Measurements from ENCODE around the gene RABAC1. TPM values are rescaled to one million over a fixed set of nuclear protein-coding genes. Genes with fewer than 3 reads are reported as not detected.

RABAC1 gene
- total RNA-seq, 1 experiment from 2014 or later = 94.0 TPM

DNA sequence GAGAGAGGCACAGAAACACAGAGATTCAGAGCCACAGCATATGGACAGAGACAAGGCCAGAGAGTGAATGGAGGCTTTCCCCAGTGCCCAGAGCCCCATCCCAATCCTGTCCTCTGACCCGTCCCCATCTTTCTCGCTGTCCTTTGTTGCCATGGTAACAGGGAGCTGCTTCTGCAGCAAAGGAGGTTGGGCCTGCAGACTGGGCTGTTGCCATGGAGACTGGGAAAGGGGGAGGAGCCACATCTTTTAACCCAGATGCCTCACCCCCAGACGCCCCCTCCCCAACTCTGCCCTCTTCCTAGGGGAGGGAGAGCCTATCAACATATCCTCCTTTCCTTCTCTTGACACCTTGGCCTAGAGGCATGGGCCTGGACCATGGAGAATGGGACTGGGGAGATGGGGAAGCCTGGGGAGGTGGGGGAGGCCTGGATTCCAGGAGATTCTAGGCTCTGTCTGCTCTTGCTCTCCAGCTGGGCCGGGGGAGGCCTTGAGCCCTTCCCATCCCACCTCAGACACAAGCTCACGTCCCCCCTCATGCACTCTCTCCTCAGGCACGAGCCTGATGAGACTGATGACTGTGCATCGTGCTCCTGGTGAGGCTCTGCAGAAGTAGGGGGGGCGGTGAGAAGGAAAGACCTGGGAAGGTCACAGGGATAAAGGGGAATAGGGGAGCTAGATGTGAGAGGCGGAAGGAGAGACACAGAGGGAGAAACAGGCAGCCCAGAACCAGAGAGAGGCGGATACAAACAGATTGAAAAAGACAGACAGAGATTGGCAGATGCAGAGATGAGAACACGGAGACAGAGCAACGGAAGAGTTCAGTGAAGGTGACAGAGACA lies 37.1 kb upstream of the RABAC1 start:
- Histone ChIP-seq H3K23ac (ENCODE audit: insufficient read length, low read depth, low read length) (no peak overlapping the region), H4K91ac (ENCODE audit: insufficient read length, low read depth, low read length) (no peak overlapping the region), H3K18ac (ENCODE audit: insufficient read length, low read depth, low read length) (no peak overlapping the region), H3K23me2 (ENCODE audit: insufficient read length, low read depth, low read length, poor library complexity, severe bottlenecking) (peaks cover 9% of the 10 kb centered on the region), H3K9me3 (ENCODE audit: control insufficient read depth, low read depth, low read length) (no peaks in the 10 kb centered on the region), H3K79me2 (ENCODE audit: insufficient read depth, low read length) (no peaks in the 10 kb centered on the region), H4K8ac (replicated peaks; ENCODE audit: insufficient read length, low read depth, low read length) (no peak overlapping the region), H2BK12ac (ENCODE audit: insufficient read length, low read depth, low read length) (no peak overlapping the region), H4K20me1 (ENCODE audit: control insufficient read depth, insufficient read depth, insufficient read length) (peaks cover 2% of the 10 kb centered on the region), H2AK5ac (ENCODE audit: insufficient read length, low read length) (no peak overlapping the region), H3K27me3 (ENCODE audit: insufficient read depth, low read length) (peaks cover 28% of the 10 kb centered on the region), H3K79me1 (ENCODE audit: insufficient read depth, low read depth, low read length, poor library complexity, severe bottlenecking) (no peaks in the 10 kb centered on the region), H2BK20ac (ENCODE audit: low read depth, low read length, poor library complexity, severe bottlenecking) (no peak overlapping the region), H4K5ac (ENCODE audit: insufficient read length, low read depth, low read length) (no peak overlapping the region), H3K4me1 (ENCODE audit: insufficient read depth, low read length) (no peaks in the 10 kb centered on the region), H2BK5ac (ENCODE audit: insufficient read length, low read length) (no peak overlapping the region), H2BK120ac (ENCODE audit: low read depth, low read length, poor library complexity, severe bottlenecking) (no peak overlapping the region), H3K14ac (ENCODE audit: insufficient read depth, low read length) (no peak overlapping the region), H3T11ph (ENCODE audit: low read length) (no peak overlapping the region), H2BK15ac (ENCODE audit: low read depth, low read length) (no peak overlapping the region), H3K27ac (ENCODE audit: insufficient read length, low read depth, low read length) (no peak overlapping the region), H2AFZ (ENCODE audit: low read length) (no peak overlapping the region), H3K56ac (ENCODE audit: insufficient read length, low read depth, low read length) (no peak overlapping the region), H3K4ac (ENCODE audit: low read depth, low read length) (no peak overlapping the region), H3K4me2 (ENCODE audit: insufficient read depth, insufficient read length, low read length) (no peak overlapping the region), H3K9ac (ENCODE audit: extremely low read depth, insufficient read length, low read length) (no peak overlapping the region)
- H3K4me1 Mint-ChIP-seq = peaks cover 23 to 51% of the 10 kb centered on the region in 2 experiments
- H3K9me3 Mint-ChIP-seq = peaks cover 0 to 2% of the 10 kb centered on the region in 2 experiments; a peak in 3 of 5 replicates
- peak; percentile 69 for DNase-seq
- H3K4me3 Mint-ChIP-seq = peak overlapping the region in 1 of 2 experiments; percentile 43; a peak in 3 of 5 replicates
- H3K27me3 Mint-ChIP-seq (ENCODE audit: low read depth) = peaks cover 84% of the 10 kb centered on the region
- no CpG with 5 or more reads among the region's 12 CpGs for WGBS (ENCODE audit: extremely low coverage, insufficient read length, low lambda C conversion rate)
- peak overlapping the region in 1 of 3 experiments; percentile 61; a peak in 1 of 7 replicates for H3K27ac Mint-ChIP-seq
- TF ChIP-seq, protein P1, sequence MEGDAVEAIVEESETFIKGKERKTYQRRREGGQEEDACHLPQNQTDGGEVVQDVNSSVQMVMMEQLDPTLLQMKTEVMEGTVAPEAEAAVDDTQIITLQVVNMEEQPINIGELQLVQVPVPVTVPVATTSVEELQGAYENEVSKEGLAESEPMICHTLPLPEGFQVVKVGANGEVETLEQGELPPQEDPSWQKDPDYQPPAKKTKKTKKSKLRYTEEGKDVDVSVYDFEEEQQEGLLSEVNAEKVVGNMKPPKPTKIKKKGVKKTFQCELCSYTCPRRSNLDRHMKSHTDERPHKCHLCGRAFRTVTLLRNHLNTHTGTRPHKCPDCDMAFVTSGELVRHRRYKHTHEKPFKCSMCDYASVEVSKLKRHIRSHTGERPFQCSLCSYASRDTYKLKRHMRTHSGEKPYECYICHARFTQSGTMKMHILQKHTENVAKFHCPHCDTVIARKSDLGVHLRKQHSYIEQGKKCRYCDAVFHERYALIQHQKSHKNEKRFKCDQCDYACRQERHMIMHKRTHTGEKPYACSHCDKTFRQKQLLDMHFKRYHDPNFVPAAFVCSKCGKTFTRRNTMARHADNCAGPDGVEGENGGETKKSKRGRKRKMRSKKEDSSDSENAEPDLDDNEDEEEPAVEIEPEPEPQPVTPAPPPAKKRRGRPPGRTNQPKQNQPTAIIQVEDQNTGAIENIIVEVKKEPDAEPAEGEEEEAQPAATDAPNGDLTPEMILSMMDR (conservative IDR thresholded peaks at IDR 0.05) = no peak
- peaks cover 3 to 12% (median 4%) of the 10 kb centered on the region in 3 experiments; a peak in 6 of 7 replicates for H3K36me3 Mint-ChIP-seq (ENCODE audit: insufficient read depth in 1 of 3, low read depth in 3 of 3)
